ENCODE results near the gene KRT3.

Gene KRT3

DNA sequence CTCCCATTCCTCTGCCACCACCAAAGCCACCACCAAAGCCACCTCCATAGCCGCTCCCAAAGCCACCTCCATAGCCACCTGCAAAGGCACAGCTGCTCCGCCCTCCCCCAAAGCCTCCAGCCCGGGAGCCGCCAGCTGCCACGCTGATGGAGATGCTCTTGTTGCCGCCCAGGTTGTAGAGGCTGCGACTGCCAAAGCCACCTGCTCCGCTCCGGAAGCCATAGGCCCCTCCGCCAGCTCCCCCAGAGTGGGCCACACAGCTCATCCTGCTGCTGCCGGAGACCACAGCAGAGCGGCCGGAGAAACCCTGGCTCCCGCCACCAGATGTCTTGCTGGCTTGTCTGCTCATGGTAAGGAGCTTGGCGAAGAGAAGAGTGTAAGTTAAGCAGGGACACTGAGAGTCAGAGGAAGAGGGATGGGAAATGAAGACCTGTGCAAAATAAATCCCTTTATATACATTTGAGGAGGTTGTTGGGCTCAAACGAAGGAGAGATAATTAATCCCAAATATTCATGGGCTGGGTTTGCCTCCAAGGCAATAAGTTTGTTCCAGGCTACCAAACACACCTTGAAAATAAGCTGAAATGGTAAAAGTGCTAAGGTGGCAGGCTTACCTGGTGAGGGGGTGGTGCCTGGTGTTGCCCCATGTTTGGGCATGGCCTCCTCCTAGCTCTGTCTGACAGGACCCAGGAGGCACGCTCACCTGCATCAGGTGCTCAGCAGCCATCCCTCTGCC, at the start of gene KRT3:
Gene KRT3, minus strand, starts transcription at position 424 of the 735 bp plus-strand sequence. Its CDS starts 75 bp downstream, at position 349.
- POLR2A ChIA-PET: no interaction called here
- TF ChIP-seq, protein P1, sequence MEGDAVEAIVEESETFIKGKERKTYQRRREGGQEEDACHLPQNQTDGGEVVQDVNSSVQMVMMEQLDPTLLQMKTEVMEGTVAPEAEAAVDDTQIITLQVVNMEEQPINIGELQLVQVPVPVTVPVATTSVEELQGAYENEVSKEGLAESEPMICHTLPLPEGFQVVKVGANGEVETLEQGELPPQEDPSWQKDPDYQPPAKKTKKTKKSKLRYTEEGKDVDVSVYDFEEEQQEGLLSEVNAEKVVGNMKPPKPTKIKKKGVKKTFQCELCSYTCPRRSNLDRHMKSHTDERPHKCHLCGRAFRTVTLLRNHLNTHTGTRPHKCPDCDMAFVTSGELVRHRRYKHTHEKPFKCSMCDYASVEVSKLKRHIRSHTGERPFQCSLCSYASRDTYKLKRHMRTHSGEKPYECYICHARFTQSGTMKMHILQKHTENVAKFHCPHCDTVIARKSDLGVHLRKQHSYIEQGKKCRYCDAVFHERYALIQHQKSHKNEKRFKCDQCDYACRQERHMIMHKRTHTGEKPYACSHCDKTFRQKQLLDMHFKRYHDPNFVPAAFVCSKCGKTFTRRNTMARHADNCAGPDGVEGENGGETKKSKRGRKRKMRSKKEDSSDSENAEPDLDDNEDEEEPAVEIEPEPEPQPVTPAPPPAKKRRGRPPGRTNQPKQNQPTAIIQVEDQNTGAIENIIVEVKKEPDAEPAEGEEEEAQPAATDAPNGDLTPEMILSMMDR (IDR thresholded peaks at IDR 0.05; ENCODE audit: control extremely low read depth, extremely low read depth, low read depth, missing control alignments): no peak
- CTCF ChIA-PET: interaction anchor here (1.5 kb wide), 1 partner anchor 12 kb away, joined by 4 read pairs; no protein-coding TSS in a partner anchor
- no peak for DNase-seq (ENCODE audit: extremely low spot score)

DNA sequence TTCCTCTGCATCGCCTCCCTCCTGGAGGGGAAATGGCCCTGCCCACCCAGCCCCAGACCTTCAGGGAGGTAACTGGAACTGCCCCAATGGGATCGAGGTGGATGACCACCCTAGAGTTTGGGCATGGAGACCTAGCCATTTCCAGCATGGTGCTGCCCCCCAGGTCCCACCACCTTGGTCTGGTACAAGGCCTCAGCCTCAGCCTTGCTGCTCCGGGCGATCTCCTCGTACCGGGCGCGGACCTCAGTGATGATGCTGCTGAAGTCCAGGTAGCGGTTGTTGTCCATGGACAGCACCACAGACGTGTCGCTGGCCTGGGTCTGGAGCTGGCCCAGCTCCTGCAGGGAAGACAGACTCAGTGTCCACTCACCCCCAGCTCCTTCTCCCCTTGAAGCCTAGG, 48.5 kb upstream of the KRT3 start:
- CTCF ChIA-PET: no interaction called here
- TF ChIP-seq, protein P1 (IDR thresholded peaks at IDR 0.05; ENCODE audit: control extremely low read depth, extremely low read depth, low read depth, missing control alignments): no peak
- DNase-seq (ENCODE audit: extremely low spot score): no peak
- POLR2A ChIA-PET: no interaction called here

DNA sequence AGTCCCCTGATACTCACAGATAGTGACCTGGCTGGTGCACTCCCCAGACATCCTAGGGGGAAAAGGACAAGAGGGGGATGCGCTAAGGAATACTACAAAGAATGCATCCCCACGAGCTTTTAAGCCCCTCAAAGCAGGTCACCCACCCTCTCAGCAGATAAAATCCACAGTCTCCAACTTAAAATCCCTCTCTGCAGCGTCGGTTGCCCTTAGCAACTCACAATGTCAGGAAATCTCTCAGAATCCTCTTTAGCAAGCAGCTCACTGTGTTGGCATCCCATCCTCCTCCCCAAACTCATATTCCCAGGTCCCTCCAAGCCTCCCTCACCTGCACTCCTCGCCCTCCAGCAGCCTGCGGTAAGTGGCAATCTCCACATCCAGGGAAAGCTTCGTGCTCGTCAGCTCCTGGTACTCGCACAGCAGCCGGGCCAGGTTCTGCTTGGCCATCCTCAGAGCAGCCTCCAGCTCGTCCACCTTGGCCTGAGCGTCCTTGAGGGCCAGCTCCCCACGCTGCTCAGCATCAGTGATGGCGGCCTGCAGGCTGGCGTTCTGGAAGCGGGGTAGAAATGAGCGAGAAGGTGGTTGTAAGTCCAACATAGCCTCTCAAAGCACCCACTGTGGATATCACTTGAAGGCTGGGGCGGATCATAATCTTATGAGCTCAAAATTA, 43.7 kb upstream of the KRT3 start:
- CTCF ChIA-PET: interaction anchor here (1.6 to 2.2 kb wide), 2 partner anchors 8 to 46 kb away, joined by 3 to 7 read pairs; no protein-coding TSS in a partner anchor
- POLR2A ChIA-PET: no interaction called here

DNA sequence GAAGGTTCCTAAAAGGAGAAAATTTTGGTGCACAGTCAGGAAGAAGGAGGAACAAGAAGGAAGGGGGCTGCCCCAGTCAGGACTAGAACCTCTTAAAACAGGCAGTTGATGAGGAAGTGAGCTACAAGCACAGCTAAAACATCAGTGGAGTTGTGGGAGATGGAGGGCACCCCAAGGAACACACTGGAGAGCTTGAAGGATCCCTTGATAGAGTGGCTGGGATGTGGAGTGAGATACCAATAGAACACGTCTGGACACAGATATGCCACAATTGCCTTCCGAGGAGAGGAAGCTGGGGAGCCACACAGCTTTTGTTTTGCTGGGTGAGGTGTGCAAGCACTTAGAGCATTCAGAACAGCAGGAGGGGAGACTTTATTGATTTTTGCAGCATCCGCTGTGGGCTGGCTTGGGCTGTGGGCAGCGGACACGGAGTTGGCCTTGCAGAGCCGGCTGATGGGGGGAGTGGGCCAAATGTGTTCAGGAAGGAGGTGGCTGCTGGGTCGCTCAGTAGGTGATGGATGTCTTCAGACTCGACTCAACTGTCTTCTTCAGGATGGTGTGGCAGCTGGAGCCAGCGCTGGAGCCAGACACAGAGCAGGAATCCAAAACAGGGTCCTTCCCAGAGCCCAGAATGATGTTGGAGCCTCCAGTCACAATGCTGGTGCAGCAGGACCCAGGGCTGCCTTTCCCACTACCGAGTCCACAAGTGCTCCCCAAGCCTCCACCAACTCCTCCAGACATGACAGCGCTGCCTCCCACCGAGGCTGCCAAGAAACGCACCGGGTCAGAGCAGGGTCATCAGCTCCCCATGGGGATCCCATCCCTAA, 42.9 kb upstream of the KRT3 start:
- CTCF ChIA-PET: interaction anchor here (1.1 to 2.2 kb wide), 3 partner anchors 8 to 47 kb away, joined by 3 to 7 read pairs (median 4); no protein-coding TSS in a partner anchor
- DNase-seq (ENCODE audit: extremely low spot score): no peak
- POLR2A ChIA-PET: no interaction called here
- TF ChIP-seq, protein P1 (IDR thresholded peaks at IDR 0.05; ENCODE audit: control extremely low read depth, extremely low read depth, low read depth, missing control alignments): no peak

More for the DNA sequence above, 43.7 kb upstream of the KRT3 start:
- TF ChIP-seq, protein P1 (IDR thresholded peaks at IDR 0.05; ENCODE audit: control extremely low read depth, extremely low read depth, low read depth, missing control alignments): no peak
- DNase-seq (ENCODE audit: extremely low spot score): no peak

DNA sequence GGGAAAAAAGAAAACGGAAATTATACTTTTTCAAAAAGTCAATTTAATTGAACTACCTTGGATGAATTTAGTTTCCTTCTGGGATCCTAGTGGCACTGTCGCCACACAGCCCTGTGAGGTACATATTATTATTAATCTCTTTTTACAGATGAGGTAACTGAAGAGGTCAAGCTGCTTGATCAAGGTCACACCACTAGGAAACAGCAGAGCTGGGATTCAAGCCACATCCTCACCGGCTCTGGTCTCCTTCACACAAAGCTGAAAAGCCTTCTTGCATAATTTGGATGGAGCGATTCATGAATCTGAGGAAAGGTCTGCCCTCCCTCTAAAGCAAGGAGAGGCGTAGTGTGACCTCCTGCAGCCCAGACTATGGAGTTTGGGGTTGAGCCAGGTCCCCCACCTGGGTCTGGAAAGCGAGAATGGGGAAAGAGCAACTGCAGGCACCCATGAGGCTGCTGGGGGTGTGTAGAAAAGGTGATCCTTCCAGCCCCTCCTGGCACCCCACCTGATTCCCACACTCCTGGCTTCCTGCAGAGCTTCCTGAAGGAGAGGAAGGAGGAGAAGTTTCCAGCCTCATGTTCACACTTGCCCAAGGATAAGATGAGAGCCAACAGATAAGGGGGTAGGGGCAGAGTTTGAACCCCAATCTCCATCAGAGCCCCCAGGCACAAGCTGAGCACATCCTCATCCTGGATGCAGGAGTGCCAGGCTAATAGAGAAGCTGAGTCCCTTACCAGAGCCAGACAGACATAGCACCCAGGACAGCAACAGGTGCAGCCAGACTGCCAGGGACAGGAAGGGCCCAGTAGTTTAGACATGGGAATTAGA, 42.1 kb upstream of the KRT3 start:
- CTCF ChIA-PET: interaction anchor here (1.1 kb wide), 1 partner anchor 15 kb away, joined by 4 read pairs; no protein-coding TSS in a partner anchor
- TF ChIP-seq, protein P1 (IDR thresholded peaks at IDR 0.05; ENCODE audit: control extremely low read depth, extremely low read depth, low read depth, missing control alignments): no peak
- DNase-seq (ENCODE audit: extremely low spot score): no peak
- POLR2A ChIA-PET: no interaction called here
